ENCODE measurements around the gene SRBD1. TPM values are rescaled to one million over a fixed set of nuclear protein-coding genes. Genes with fewer than 3 reads are reported as not detected.
A peak's percentile ranks its signal among the peaks of the same experiment; 100 is the strongest.

Gene SRBD1
- polyA plus RNA-seq, 3 donors from 2014 or later, result 5.9 to 13.4 (median 10.2) TPM

DNA sequence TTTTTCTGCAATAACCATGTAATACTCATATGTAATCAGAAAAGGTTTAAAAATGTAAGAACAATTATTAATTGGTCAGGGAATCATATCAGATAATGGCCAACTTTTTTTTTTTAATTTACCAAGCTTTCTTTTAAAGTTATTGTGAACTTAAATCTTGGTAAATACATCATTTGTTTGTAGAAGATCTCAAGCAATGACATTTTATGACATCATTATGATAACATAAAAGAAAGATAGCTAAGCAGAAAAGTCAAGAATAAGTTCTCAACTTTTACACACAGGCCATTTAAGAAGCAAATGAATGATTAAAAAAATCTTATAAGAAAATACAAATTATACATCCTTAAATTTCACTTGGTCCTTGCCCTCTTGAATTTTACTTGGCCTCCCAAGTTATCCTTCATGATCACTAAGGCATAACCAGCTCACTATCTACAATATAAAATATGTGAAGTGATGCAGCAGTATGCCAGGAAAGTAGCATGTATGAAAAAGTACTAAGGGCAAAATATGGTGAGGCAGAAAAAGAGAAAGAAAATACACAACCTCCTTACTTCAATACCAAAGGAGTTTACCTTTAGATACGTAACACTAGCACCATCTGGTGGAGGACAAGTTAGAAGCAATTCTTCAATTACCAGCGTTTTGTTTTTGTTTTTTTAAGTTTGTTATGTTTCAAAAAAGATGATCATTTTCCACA lies 116.6 kb downstream of the SRBD1 start:
- peak; percentile 17 to 41 (median 36) for DNase-seq
- Mint-ChIP-seq H3K9me3 (no peaks in the 10 kb centered on the region), H3K27ac (peak overlapping the region in 3 of 6 donors; percentile 47 to 79 (median 77))

DNA sequence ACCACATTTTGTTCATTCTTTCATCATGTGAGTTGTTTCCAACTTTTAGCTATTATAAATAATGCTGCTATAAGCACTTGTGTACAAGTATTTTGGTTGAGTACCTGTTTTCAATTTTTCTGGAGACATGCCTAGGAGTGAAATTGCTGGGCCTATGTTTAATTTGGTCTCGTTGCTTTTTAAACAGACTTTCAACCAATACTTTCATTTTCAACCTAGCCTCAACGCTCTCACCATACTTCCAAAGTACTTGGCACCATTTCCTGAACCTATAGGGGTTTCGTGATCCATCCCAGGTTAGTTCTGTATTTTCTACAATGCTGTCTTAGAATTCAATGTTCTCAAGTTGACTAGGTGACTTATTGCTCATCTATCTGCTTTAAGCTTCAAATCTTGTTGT lies 126.1 kb downstream of the SRBD1 start:
- no peak for DNase-seq
- Mint-ChIP-seq H3K9me3 (no peaks in the 10 kb centered on the region), H3K27ac (no peak overlapping the region), H3K4me3 (no peak overlapping the region), H3K36me3 (peaks cover 4 to 21% (median 6%) of the 10 kb centered on the region in 3 donors), H3K4me1 (no peaks in the 10 kb centered on the region), H3K27me3 (ENCODE audit: low read depth in 3 of 3) (no peaks in the 10 kb centered on the region)

More for the DNA sequence above, 116.6 kb downstream of the SRBD1 start:
- H3K4me3 Mint-ChIP-seq, result no peak overlapping the region
- no peaks in the 10 kb centered on the region for H3K36me3 Mint-ChIP-seq
- H3K27me3 Mint-ChIP-seq (ENCODE audit: low read depth in 3 of 3), result peaks cover 0 to 3% (median 0%) of the 10 kb centered on the region in 3 donors
- H3K4me1 Mint-ChIP-seq, result peaks cover 4 to 8% of the 10 kb centered on the region in 2 donors

DNA sequence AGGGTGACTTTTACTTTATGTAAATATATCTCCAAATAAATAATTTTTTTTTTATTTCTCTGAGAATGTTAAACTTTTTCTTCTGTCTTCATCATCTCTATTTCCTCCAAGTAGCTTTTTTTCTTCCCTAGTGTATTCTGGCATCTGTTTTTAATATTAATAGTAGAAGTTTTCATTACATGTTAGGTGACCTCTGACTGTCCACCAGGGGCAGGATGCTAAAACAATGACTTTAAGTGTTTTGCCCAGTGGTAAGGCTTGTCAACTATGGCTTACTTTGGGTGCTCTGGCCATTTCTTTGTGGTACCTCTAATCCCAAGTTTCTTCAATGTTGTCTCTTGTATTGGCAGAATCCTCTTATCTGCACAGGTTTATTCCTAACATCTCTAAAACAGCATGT lies 127.1 kb downstream of the SRBD1 start:
- DNase-seq, result no peak
- no peaks in the 10 kb centered on the region for H3K9me3 Mint-ChIP-seq
- H3K36me3 Mint-ChIP-seq, result peaks cover 5 to 24% (median 7%) of the 10 kb centered on the region in 3 donors

DNA sequence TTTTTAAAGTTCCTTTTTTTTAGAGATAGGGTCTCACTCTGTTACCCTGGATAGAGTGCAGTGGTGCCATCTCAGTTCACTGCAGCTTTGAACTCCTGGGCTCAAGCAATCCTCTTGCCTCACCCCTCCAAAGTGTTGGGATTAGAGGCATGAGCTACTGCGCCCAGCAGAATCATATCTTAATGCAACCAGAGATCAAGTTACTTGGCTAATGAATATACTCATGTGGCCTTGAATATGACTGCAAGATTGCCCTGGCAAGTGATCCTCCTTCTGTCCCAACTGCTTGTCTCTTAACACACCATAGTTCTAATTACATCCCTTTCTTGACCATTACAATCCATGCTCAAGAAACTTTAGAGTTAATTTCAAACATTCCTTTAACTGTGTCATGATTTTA lies 133.5 kb downstream of the SRBD1 start:
- Mint-ChIP-seq H3K27ac (no peak overlapping the region), H3K36me3 (peaks cover 17 to 37% (median 35%) of the 10 kb centered on the region in 3 donors), H3K27me3 (ENCODE audit: low read depth in 3 of 3) (no peaks in the 10 kb centered on the region), H3K4me3 (no peak overlapping the region), H3K9me3 (no peaks in the 10 kb centered on the region), H3K4me1 (no peaks in the 10 kb centered on the region)
- no peak for DNase-seq

More for the DNA sequence above, 127.1 kb downstream of the SRBD1 start:
- no peak overlapping the region for H3K4me3 Mint-ChIP-seq
- peak overlapping the region in 1 of 6 donors; percentile 43 for H3K27ac Mint-ChIP-seq
- no peaks in the 10 kb centered on the region for H3K4me1 Mint-ChIP-seq
- H3K27me3 Mint-ChIP-seq (ENCODE audit: low read depth in 3 of 3), result no peaks in the 10 kb centered on the region

DNA sequence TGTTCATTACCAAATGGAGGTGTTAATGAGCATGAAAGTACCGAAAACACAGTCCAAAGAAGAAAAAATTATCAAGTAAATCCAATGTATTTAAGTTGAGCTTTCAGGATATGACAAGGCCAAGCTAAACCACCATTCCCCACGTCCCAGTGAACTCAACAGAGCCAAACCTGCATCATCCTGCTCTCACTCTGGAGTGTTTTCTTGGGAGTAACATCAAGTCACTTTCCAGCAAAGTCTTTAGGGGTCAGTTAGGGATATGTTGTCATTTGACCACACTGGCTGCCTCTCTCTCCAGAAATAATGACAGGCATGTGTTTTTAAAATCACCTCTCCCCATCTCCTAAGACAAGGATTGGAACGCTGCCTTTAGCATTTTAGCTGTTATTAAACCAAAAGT lies 140.5 kb downstream of the SRBD1 start:
- Mint-ChIP-seq H3K9me3 (no peaks in the 10 kb centered on the region), H3K27me3 (ENCODE audit: low read depth in 3 of 3) (no peaks in the 10 kb centered on the region), H3K27ac (no peak overlapping the region), H3K4me3 (no peak overlapping the region), H3K36me3 (peaks cover 12 to 15% (median 13%) of the 10 kb centered on the region in 3 donors), H3K4me1 (peaks cover 0 to 4% of the 10 kb centered on the region in 2 donors)
- DNase-seq, result no peak

DNA sequence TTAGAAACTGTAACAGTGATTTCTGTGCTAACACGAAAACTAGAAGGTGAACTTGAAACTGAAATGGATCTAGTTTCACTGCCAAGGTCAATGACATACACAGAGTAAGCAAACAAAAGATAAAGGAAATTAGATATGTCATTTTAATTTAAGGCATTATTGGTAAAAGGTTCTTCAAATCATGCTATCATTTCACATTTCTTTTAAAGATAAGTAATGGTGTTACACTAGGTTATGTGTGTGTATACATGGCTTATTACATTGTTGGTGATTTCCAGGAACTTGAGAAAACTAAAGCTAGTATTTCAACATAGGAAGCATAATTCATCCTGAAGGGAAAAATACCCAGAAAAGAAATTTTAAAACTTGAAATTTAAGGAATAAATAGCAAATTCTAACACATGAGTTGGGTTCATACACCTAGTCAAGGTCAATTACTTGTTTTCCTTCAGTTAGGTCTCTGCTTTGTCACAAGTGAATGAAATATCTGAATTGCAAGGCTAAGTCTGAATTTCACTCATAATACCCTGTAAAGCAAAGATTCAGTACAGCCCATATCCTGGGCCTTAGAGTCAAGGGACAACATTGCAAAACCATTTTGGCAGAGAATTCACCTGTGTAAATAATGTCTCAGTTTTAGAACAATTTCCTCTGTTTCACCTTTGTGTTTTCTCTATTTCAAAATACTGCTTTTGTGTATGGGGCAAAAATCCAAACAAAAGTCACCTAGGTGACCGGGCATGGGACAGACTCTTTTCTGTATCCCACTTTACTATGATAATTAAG lies 141.6 kb downstream of the SRBD1 start:
- no peak overlapping the region for H3K4me3 Mint-ChIP-seq
- DNase-seq, result no peak
- H3K4me1 Mint-ChIP-seq, result peaks cover 0 to 4% of the 10 kb centered on the region in 2 donors
- H3K36me3 Mint-ChIP-seq, result peaks cover 5 to 8% (median 5%) of the 10 kb centered on the region in 3 donors
- H3K27me3 Mint-ChIP-seq (ENCODE audit: low read depth in 3 of 3), result no peaks in the 10 kb centered on the region
- H3K9me3 Mint-ChIP-seq, result no peaks in the 10 kb centered on the region
- H3K27ac Mint-ChIP-seq, result no peak overlapping the region

DNA sequence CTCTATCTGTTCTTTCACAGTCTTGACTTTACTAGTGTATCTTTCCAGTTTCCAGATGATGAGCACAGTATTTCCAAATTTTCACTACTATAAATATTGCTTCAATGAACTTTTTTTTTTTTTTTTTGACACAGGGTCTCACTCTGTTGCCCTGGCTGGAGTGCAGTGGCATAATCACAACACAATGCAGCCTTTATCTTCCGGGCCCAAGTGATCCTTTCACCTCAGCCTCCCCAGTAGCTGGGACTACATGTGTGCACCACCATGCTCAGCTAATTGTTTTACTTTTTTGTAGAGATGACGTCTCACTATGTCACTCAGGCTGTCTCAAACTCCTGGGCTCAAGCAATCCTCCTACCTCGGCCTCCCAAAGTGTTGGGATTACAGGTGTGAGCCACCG lies 142.8 kb downstream of the SRBD1 start:
- H3K4me1 Mint-ChIP-seq, result peaks cover 0 to 8% of the 10 kb centered on the region in 2 donors
- H3K4me3 Mint-ChIP-seq, result no peak overlapping the region
- no peak for DNase-seq

DNA sequence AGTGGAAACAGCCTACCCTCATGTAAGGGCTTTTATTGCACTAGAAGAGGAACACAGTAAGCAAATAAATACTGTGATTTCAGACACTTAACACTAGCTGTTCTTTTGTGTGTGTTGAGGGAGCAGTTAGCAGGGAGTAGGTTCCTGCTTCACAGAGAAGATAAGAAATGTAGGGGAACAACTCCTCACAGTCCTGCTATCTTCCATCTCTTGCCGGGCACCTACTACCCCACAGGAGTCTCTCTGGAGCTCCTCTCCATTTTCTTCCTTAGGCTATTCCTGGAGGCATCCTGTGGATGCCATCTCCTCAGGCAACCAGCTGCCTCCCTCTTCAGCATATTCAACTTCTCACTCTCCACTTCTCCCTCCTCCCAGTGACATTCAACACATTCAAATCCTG lies 145.0 kb downstream of the SRBD1 start:
- H3K9me3 Mint-ChIP-seq, result no peaks in the 10 kb centered on the region
- H3K36me3 Mint-ChIP-seq, result peaks cover under 1 to 6% (median 6%) of the 10 kb centered on the region in 3 donors
- no peak overlapping the region for H3K4me3 Mint-ChIP-seq
- DNase-seq, result no peak
- H3K27ac Mint-ChIP-seq, result no peak overlapping the region
- no peaks in the 10 kb centered on the region for H3K27me3 Mint-ChIP-seq (ENCODE audit: low read depth in 3 of 3)
- H3K4me1 Mint-ChIP-seq, result peaks cover 15 to 30% of the 10 kb centered on the region in 2 donors

More for the DNA sequence above, 142.8 kb downstream of the SRBD1 start:
- H3K9me3 Mint-ChIP-seq, result no peaks in the 10 kb centered on the region
- H3K27ac Mint-ChIP-seq, result no peak overlapping the region
- H3K36me3 Mint-ChIP-seq, result peaks cover 0 to 4% (median 0%) of the 10 kb centered on the region in 3 donors
- no peaks in the 10 kb centered on the region for H3K27me3 Mint-ChIP-seq (ENCODE audit: low read depth in 3 of 3)

DNA sequence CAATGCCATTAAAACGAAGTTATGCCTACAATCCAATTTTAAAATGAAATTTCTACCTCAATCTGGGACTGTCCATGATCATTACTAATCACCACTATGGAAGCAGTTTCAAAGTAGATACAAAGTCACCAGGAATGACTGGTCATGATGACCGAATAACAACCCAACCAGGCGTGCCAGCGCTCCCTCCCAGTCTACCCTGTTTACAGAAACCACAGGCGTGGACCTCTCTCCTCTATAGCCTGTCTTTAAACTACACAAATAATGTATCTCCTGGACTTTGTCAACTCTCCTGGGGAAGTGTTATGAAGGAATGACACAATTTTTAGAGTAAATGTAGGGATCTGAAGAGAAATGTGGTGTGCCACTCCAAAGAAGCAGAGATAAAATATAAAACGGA lies 150.2 kb downstream of the SRBD1 start:
- no peak overlapping the region for H3K27ac Mint-ChIP-seq

DNA sequence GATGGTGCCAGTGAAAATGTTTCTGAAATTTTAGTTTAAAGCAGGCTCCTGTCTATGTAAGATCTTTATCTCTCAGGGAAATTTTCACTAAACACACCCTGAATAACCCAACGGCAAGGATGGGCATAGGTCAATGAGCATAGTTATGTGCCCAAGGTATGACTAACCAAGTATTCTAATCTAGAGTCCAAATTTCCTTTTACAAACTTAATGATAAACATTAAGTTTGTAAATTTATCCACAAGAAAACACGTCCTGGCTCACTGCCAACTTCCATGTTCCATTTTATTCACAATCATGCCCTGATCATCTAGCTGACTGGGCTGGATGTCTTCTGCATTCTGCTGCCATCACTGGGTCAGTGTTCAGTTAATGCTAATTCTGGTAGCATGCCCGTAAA lies 151.2 kb downstream of the SRBD1 start:
- Mint-ChIP-seq H3K36me3 (peaks cover 10 to 17% (median 15%) of the 10 kb centered on the region in 3 donors), H3K4me3 (no peak overlapping the region), H3K27ac (no peak overlapping the region), H3K4me1 (peaks cover 20 to 40% of the 10 kb centered on the region in 2 donors), H3K27me3 (ENCODE audit: low read depth in 3 of 3) (peaks cover 0 to 1% (median 0%) of the 10 kb centered on the region in 3 donors), H3K9me3 (peaks cover 0 to 2% (median 0%) of the 10 kb centered on the region in 6 donors)
- no peak for DNase-seq

More for the DNA sequence above, 150.2 kb downstream of the SRBD1 start:
- DNase-seq, result no peak
- H3K4me1 Mint-ChIP-seq, result peaks cover 20 to 40% of the 10 kb centered on the region in 2 donors
- peaks cover 0 to 2% (median 0%) of the 10 kb centered on the region in 6 donors for H3K9me3 Mint-ChIP-seq
- no peak overlapping the region for H3K4me3 Mint-ChIP-seq
- peaks cover 10 to 17% (median 13%) of the 10 kb centered on the region in 3 donors for H3K36me3 Mint-ChIP-seq
- peaks cover 0 to 1% (median 0%) of the 10 kb centered on the region in 3 donors for H3K27me3 Mint-ChIP-seq (ENCODE audit: low read depth in 3 of 3)

DNA sequence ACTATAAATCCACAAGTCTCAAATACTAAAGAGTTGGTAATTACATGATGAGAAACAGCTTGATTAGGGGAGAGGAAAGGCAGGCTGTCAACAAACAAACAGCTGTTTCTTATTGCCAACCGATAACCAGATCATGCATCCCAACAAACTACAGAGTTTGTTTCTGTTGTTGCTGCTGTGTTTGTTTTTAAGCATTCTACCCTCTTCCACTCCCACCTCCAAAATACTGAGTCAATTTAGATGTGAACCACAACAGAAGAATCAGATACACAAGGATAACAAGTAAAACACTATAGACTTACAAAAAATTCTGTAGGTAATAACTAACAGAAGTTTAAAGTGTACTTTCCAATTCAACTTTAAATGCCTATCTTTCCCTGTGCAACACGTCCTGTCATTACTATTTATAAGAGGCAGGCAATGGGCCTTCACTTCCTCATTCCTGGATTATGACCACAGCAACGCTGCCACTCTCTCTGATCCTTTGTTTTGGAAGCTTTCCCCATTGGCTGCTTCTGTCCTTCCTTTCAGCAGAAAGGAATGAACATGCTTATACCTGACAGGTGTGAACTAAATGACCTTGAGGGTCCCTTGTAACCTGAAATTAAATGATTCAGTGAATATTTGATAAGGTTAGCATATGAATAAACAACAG lies 152.0 kb downstream of the SRBD1 start:
- H3K27ac Mint-ChIP-seq, result no peak overlapping the region
- no peak for DNase-seq
- H3K27me3 Mint-ChIP-seq (ENCODE audit: low read depth in 3 of 3), result peaks cover 0 to 1% (median 0%) of the 10 kb centered on the region in 3 donors
- peaks cover 10 to 17% (median 17%) of the 10 kb centered on the region in 3 donors for H3K36me3 Mint-ChIP-seq
- H3K9me3 Mint-ChIP-seq, result peaks cover 0 to 2% (median 0%) of the 10 kb centered on the region in 6 donors
- H3K4me3 Mint-ChIP-seq, result no peak overlapping the region
- H3K4me1 Mint-ChIP-seq, result peaks cover 20 to 40% of the 10 kb centered on the region in 2 donors

DNA sequence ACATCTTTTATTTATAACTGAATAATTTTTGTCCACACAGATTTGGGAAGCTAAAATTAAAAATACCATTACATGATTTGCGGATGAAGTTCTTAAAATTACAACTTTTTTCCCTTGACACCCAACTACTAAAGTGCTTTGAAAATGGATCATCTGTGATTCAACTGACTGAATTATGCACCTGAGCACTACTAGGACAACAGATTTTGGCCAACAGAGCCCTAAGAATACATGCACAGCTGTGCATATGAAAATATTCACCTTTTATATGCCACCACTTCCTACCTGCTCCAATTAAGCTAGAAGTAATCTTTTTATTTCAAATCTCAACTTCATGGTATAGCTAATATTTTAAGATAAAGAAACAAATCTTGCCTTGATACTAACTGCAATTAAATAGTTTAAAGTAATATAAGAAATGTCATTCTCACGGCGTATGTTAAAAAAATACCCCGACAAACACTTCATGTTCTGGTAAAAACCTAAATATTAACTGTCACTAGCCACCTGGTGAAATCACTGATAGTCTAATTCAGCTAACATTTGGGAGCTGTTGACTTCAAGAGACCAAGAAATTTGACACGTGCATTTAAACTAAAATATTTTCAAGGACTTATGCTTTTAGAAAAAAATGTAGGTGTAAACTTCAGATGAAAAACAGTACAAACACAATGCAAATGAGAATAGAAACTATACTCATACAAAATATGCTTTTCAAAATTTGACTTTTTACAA lies 153.7 kb downstream of the SRBD1 start:
- Mint-ChIP-seq H3K9me3 (peaks cover 0 to 2% (median 0%) of the 10 kb centered on the region in 6 donors), H3K4me3 (no peak overlapping the region), H3K27me3 (ENCODE audit: low read depth in 3 of 3) (peaks cover 0 to 1% (median 0%) of the 10 kb centered on the region in 3 donors), H3K36me3 (peaks cover 10 to 17% (median 17%) of the 10 kb centered on the region in 3 donors), H3K4me1 (peaks cover 15 to 27% of the 10 kb centered on the region in 2 donors), H3K27ac (no peak overlapping the region)
- no peak for DNase-seq

DNA sequence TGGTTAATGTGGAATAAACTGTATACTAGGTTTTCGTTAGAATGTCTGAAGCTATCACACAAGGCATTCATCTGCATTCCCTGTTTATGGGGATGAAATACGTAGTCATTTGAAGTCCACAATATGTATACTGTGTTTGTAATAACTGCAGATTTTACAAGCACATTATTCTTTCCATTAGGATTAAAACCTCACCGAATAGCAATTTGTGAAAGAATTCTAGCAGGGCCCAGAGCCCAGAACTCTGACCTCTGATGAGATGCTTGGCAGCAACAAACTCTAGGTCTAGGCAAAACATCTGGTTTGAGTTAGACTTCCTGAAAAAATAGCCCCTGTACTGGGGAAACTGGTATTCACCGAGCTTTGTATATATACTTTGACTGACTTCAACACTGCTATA lies 158.2 kb downstream of the SRBD1 start:
- Mint-ChIP-seq H3K27ac (no peak overlapping the region), H3K27me3 (ENCODE audit: low read depth in 3 of 3) (peaks cover 0 to 1% (median 0%) of the 10 kb centered on the region in 3 donors), H3K36me3 (peaks cover 0 to 4% (median 0%) of the 10 kb centered on the region in 3 donors)

More for the DNA sequence above, 158.2 kb downstream of the SRBD1 start:
- Mint-ChIP-seq H3K4me1 (no peaks in the 10 kb centered on the region), H3K4me3 (no peak overlapping the region), H3K9me3 (no peaks in the 10 kb centered on the region)
- DNase-seq, result no peak

Data from immature natural killer cell (primary cell).